Adrenal gland (tissue), 12 donors: ENCODE measurements around the gene NKAIN2. TPM values are rescaled to one million over a fixed set of nuclear protein-coding genes. Genes with fewer than 3 reads are reported as not detected.

Source experiments
- DNase-seq, 7 donors: peaks; one replicate each; pipeline ENCODE4 v3.0.0-alpha.2; 2019 to 2020
- H3K27ac ChIP-seq, 5 donors: fragments of 200-600 bp; sonication (generic) in 4 of 5; 1 replicate in 3 of 5; 2 replicates in 2 of 5; pipeline versions ENCODE4 v1.5.1 to v1.8.0; 2016 to 2020; ENCODE audit warnings: mild to moderate bottlenecking in 1 of 5
- H3K27me3 ChIP-seq: fragments of 200-600 bp; 2 replicates; pipeline ENCODE4 v1.8.0; 2021
- H3K36me3 ChIP-seq, 2 donors: fragments of 200-600 bp; replicated peaks in 1 of 2; 1 replicate in 1 of 2; 2 replicates in 1 of 2; pipeline versions ENCODE4 v1.5.1 to v1.8.0; 2018 to 2022
- H3K4me1 ChIP-seq, 2 donors: fragments of 200-600 bp; replicated peaks in 1 of 2; 1 replicate in 1 of 2; 2 replicates in 1 of 2; pipeline versions ENCODE4 v1.5.1 to v1.8.0; 2018 to 2021
- H3K4me3 ChIP-seq, 4 donors: fragments of 200-600 bp; sonication (generic) in 3 of 4; one replicate each; pipeline ENCODE4 v1.5.1; 2016 to 2018
- H3K9me3 ChIP-seq, 3 donors: fragments of 200-600 bp; sonication (generic) in 1 of 3; replicated peaks in 1 of 3; 1 replicate in 2 of 3; 2 replicates in 1 of 3; pipeline versions ENCODE4 v1.5.1 to v1.8.0; 2016 to 2021
- POLR2A ChIP-seq, 2 donors: fragments of 450-650 bp; IDR thresholded peaks; one replicate each; pipeline ENCODE4 v1.6.1; 2017; ENCODE audit warnings: antibody characterized with exemption in 2 of 2, mild to moderate bottlenecking in 2 of 2, moderate library complexity in 1 of 2
- WGBS, 4 donors: extraction: QIAGEN DNeasy Blood & Tissue Kit in 2 of 4; methylation state at CpG; one replicate each; pipeline versions ENCODE4 v1.1.5 to v1.1.7; 2013 to 2017; 5-methylcytosine and 5-hydroxymethylcytosine counted together
- intact Hi-C, 2 donors: fragments of 100-400 bp; cut with DNase I; formaldehyde crosslinking; loops; one replicate each; pipeline versions ENCODE4 v1.14.1 to v1.15.0; 2022 to 2023
- polyA plus RNA-seq, 3 donors: library from polyadenylated mRNA; stranded (reverse); fragments of 200-250 nt in 2 of 3; fragments of 350-450 nt in 1 of 3; fragmentation: Illumina TruSeq in 1 of 3; extraction: RNeasy Lipid Tissue Mini Kit (QIAGEN cat#74804) in 1 of 3; gene quantifications; one replicate each; pipeline ENCODE4 v1.2.3, GENCODE V29; 2013 to 2014
- total RNA-seq, 9 donors: library from RNA; depleted of rRNA in 4 of 9; stranded (reverse); fragments of >200 nt in 4 of 9; fragments of 120-200 nt in 1 of 9; fragmentation: NEBNext Ultra II Directional in 1 of 9; extraction: Animal tissue kit (Norgen Biotek cat#: 25700) in 1 of 9; gene quantifications; one replicate each; pipeline versions ENCODE4 v1.1.0 to v1.2.4, GENCODE V29; 2013 to 2023
- TF ChIP-seq, protein P1 (sequence below), 6 experiments: fragments of 450-650 bp in 4 of 6; fragments of 200-600 bp in 2 of 6; sonication (generic) in 1 of 6; IDR thresholded peaks; 1 replicate in 5 of 6; 2 replicates in 1 of 6; pipeline versions ENCODE4 v1.5.1 to v1.8.0; 2016 to 2021; ENCODE audit warnings: antibody characterized with exemption in 6 of 6, mild to moderate bottlenecking in 2 of 6, moderate library complexity in 1 of 6
- donor health status: healthy with polysubstance abuse.
- donor health status: Bipolar disorder and iron deficiency.
- donor health status: DM: yes; HTN: yes; CAD: no.
- donor health status: DM: no; HTN: no; CAD: no.
- donor health status: DM: no; HTN: no; CAD: no.
- donor health status: DM: yes; HTN: yes; CAD: no.

NKAIN2 gene
- total and polyA plus RNA-seq, 12 donors = under 0.01 to 0.61 (median 0.23) TPM; not detected in 3

DNA sequence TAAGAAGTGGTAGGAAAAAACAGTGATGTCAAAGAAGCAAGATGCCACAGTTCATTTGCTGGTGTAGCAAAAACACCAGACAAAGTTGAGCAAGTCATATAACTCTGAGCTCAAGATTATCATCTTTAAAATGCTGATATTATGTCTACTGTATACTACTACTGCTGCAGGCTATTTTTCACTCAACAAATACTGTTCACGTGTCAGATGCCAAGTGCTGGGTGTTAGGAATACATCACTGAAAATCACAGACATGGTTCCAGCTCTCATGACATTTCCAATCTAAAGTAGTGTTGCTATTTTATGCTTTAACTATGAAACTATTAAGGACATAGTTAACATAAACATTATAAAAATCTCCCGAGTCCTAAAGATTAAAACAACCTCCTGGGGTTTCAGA is 163.0 kb downstream of the NKAIN2 start:
- Histone ChIP-seq H3K27ac (no peak overlapping the region), H3K4me3 (no peak overlapping the region), H3K4me1 (no peaks in the 10 kb centered on the region), H3K9me3 (no peaks in the 10 kb centered on the region), H3K27me3 (no peaks in the 10 kb centered on the region), H3K36me3 (no peaks in the 10 kb centered on the region)
- no peak for TF ChIP-seq POLR2A (IDR thresholded peaks at IDR 0.05)
- TF ChIP-seq, protein P1, sequence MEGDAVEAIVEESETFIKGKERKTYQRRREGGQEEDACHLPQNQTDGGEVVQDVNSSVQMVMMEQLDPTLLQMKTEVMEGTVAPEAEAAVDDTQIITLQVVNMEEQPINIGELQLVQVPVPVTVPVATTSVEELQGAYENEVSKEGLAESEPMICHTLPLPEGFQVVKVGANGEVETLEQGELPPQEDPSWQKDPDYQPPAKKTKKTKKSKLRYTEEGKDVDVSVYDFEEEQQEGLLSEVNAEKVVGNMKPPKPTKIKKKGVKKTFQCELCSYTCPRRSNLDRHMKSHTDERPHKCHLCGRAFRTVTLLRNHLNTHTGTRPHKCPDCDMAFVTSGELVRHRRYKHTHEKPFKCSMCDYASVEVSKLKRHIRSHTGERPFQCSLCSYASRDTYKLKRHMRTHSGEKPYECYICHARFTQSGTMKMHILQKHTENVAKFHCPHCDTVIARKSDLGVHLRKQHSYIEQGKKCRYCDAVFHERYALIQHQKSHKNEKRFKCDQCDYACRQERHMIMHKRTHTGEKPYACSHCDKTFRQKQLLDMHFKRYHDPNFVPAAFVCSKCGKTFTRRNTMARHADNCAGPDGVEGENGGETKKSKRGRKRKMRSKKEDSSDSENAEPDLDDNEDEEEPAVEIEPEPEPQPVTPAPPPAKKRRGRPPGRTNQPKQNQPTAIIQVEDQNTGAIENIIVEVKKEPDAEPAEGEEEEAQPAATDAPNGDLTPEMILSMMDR (IDR thresholded peaks at IDR 0.05) = no peak
- intact Hi-C loops = no loop called here
- no peak for DNase-seq
- 31 to 47% (median 35%) methylated on average over 2 of the region's 2 CpGs for WGBS, 4 donors

DNA sequence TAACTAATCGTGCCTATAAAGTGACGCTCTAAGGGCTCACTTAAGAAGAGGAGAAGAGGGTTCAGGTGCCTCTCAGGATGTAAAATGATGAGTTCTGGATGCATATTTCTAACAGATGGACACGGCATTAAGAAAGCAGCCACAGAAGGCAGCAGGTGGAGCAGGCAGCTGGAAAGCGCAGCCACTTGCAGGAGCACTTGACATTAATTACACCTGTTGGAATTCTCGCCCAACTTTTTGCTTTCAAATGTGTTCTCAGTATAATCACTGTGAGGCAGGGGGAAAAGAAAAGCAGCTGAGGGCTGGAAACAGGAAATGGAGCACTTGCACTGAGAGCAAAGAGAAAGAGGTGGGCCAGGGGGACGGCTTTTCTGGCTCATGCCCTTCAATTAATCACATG is 164.2 kb downstream of the NKAIN2 start:
- Histone ChIP-seq H3K27me3 (no peaks in the 10 kb centered on the region), H3K4me1 (no peaks in the 10 kb centered on the region), H3K27ac (no peak overlapping the region), H3K9me3 (no peaks in the 10 kb centered on the region), H3K4me3 (no peak overlapping the region), H3K36me3 (no peaks in the 10 kb centered on the region)
- no peak for DNase-seq
- no peak for TF ChIP-seq POLR2A (IDR thresholded peaks at IDR 0.05)
- TF ChIP-seq, protein P1 (IDR thresholded peaks at IDR 0.05) = no peak
- 59 to 68% (median 65%) methylated on average over 6 of the region's 6 CpGs for WGBS, 4 donors
- intact Hi-C loops = no loop called here

DNA sequence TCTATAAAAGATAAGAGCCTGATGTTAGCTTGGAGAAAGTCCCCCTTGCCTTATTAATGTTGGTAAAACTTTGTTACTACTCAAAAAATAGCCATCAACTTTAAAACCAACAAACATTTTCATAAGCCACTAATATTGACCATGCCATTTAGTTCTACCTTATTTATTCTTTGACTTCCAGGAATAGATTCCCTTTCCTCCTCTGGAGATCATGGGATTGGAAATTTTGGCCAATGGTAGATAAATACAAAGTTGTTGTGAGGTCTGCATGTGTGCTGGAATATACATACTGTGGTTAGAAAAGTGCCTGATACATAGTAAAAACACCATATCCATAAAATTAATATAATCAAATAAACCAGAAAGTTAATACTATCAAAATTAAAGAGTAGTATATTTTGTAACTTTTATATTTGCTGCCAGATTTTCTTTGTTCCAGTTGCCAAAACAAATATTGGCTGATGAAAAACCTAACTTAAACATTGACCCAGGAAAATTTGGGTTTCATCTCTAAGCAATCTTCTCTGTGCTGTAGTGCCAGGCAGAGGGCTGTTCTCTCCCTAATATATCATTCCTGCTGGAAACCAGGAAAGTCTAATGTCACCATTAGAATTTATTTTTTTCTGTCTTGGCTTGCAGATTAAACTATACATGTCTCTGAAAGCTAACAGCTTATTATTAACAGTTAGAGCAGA is 169.1 kb downstream of the NKAIN2 start:
- Histone ChIP-seq H3K27me3 (no peaks in the 10 kb centered on the region), H3K4me1 (no peaks in the 10 kb centered on the region), H3K9me3 (no peaks in the 10 kb centered on the region), H3K36me3 (no peaks in the 10 kb centered on the region), H3K27ac (no peak overlapping the region), H3K4me3 (no peak overlapping the region)
- intact Hi-C loops = no loop called here
- no peak for DNase-seq
- no peak for TF ChIP-seq POLR2A (IDR thresholded peaks at IDR 0.05)
- TF ChIP-seq, protein P1 (IDR thresholded peaks at IDR 0.05) = no peak

DNA sequence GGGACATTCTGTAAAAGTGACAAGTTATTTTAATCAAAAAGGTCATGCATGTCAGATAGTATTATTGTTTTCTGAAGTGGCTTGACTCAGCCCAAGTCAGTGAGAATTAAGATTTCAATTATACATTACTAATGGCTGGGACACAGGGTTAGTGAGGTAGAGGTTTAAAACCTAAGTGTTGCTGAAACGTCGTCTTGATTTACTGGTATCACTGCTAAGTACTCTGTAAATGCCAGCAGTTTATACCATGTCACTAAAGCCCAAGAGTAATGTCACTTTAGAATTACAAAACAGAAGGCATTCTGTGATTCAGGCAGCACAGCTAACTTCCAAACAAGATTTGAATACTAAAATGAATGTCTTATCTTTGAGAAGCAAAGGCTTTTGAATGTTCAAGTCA is 176.6 kb downstream of the NKAIN2 start:
- H3K27me3 ChIP-seq = no peaks in the 10 kb centered on the region
- H3K4me1 ChIP-seq = no peaks in the 10 kb centered on the region
- intact Hi-C loops = no loop called here
- H3K27ac ChIP-seq = no peak overlapping the region
- no peaks in the 10 kb centered on the region for H3K36me3 ChIP-seq
- H3K9me3 ChIP-seq = no peaks in the 10 kb centered on the region
- no peak for DNase-seq
- WGBS, 4 donors = 45 to 76% (median 59%) methylated on average over 2 of the region's 2 CpGs
- no peak for TF ChIP-seq POLR2A (IDR thresholded peaks at IDR 0.05)
- TF ChIP-seq, protein P1 (IDR thresholded peaks at IDR 0.05) = no peak
- H3K4me3 ChIP-seq = no peak overlapping the region
